Vagina (tissue), 2 donors: ENCODE measurements around the gene OR4D9.

ENCODE experiments used
- CTCF ChIP-seq, 3 experiments: fragments of 450-650 bp in 2 of 3; fragments of 200-600 bp in 1 of 3; sonication (generic) in 1 of 3; IDR thresholded peaks; one replicate each; pipeline ENCODE4 v1.5.1; 2017 to 2019; ENCODE audit warnings: antibody characterized with exemption in 3 of 3, mild to moderate bottlenecking in 2 of 3, moderate library complexity in 2 of 3
- POLR2A ChIP-seq, 2 donors: fragments of 450-650 bp; IDR thresholded peaks; one replicate each; pipeline ENCODE4 v1.6.1; 2017; ENCODE audit warnings: antibody characterized with exemption in 2 of 2, mild to moderate bottlenecking in 2 of 2, moderate library complexity in 2 of 2
- POLR2AphosphoS5 ChIP-seq, 2 donors: sonication (generic); formaldehyde crosslinking; IDR thresholded peaks; one replicate each; pipeline ENCODE4 v1.9.0; 2017; ENCODE audit warnings: antibody characterized with exemption in 2 of 2, mild to moderate bottlenecking in 2 of 2, low read depth in 1 of 2; ENCODE audit not compliant: insufficient read depth in 1 of 2

- TF ChIP-seq CTCF (IDR thresholded peaks at IDR 0.05) (no peak), POLR2A (IDR thresholded peaks at IDR 0.05) (no peak), POLR2AphosphoS5 (IDR thresholded peaks at IDR 0.05; ENCODE audit: insufficient read depth in 1 of 2, low read depth in 1 of 2) (no peak)
These were observed 38.3 kb upstream of the OR4D9 start, which contains the start of gene OR4D10 for GRCh38 chr11:59473015-59473414.
